Brain microvascular endothelial cell (primary cell): ENCODE data around the gene CADPS.

Source experiments
- DNase-seq: peaks from one replicate; pipeline ENCODE4 v3.0.0-alpha.2; 2020
- H3K27ac ChIP-seq: fragments of 250-450 bp; sonication (Bioruptor Pico); 2 replicates; pipeline ENCODE4 v1.5.1; 2020; ENCODE audit warnings: mild to moderate bottlenecking, moderate library complexity
- H3K27me3 ChIP-seq: fragments of 250-450 bp; sonication (Bioruptor Pico); replicated peaks from 2 replicates; pipeline ENCODE4 v1.5.1; 2020; ENCODE audit warnings: mild to moderate bottlenecking
- H3K36me3 ChIP-seq: fragments of 250-450 bp; sonication (Bioruptor Pico); replicated peaks from 2 replicates; pipeline ENCODE4 v1.5.1; 2020; ENCODE audit warnings: mild to moderate bottlenecking
- H3K4me3 ChIP-seq: 2 replicates; pipeline ENCODE4 v1.5.1; 2011; ENCODE audit warnings: low read depth, mild to moderate bottlenecking, control low read depth, low read length, moderate library complexity
- CTCF ChIP-seq: IDR thresholded peaks from 2 replicates; pipeline ENCODE4 v1.5.1; 2011; ENCODE audit warnings: low read depth, mild to moderate bottlenecking, moderate library complexity, low read length, control low read depth, inconsistent platforms; ENCODE audit errors: missing control alignments
- in situ Hi-C: cut with HindIII; loops from 2 replicates; pipeline ENCODE4 v1.10.0; 2017; ENCODE audit warnings: low sequenced_read_pairs, low pct_ligation_motif_present

The CADPS gene

GRCh38 chr3:62795978-62796657 is 79.1 kb downstream of the CADPS start:
- H3K27ac ChIP-seq = no peak overlapping the region
- DNase-seq = no peak
- in situ Hi-C loops = no loop called here

GRCh38 chr3:62793946-62794345 is 81.3 kb downstream of the CADPS start:
- no peak overlapping the region for H3K4me3 ChIP-seq
- no peak for TF ChIP-seq CTCF
- H3K36me3 ChIP-seq = no peaks in the 10 kb centered on the region
- H3K27me3 ChIP-seq = no peaks in the 10 kb centered on the region
- no peak overlapping the region for H3K27ac ChIP-seq
- no peak for DNase-seq
- in situ Hi-C loops = no loop called here

More at GRCh38 chr3:62795978-62796657, 79.1 kb downstream of the CADPS start:
- Histone ChIP-seq H3K36me3 (no peaks in the 10 kb centered on the region), H3K4me3 (no peak overlapping the region), H3K27me3 (no peaks in the 10 kb centered on the region)
- TF ChIP-seq CTCF = no peak

- Histone ChIP-seq H3K4me3 (no peak overlapping the region), H3K36me3 (no peaks in the 10 kb centered on the region), H3K27me3 (no peaks in the 10 kb centered on the region), H3K27ac (no peak overlapping the region)
- no peak for DNase-seq
- in situ Hi-C loops = no loop called here
- TF ChIP-seq CTCF = no peak
Measured at GRCh38 chr3:62785384-62785783, 89.8 kb downstream of the CADPS start.

- in situ Hi-C loops = no loop called here
Measured at GRCh38 chr3:62781121-62781520, 94.1 kb downstream of the CADPS start.

GRCh38 chr3:62777674-62778073 is 97.5 kb downstream of the CADPS start:
- TF ChIP-seq CTCF = no peak
- Histone ChIP-seq H3K36me3 (no peaks in the 10 kb centered on the region), H3K4me3 (no peak overlapping the region), H3K27me3 (no peaks in the 10 kb centered on the region), H3K27ac (no peak overlapping the region)
- in situ Hi-C loops = no loop called here
- DNase-seq = no peak

More at GRCh38 chr3:62781121-62781520, 94.1 kb downstream of the CADPS start:
- Histone ChIP-seq H3K36me3 (no peaks in the 10 kb centered on the region), H3K27me3 (no peaks in the 10 kb centered on the region), H3K27ac (no peak overlapping the region), H3K4me3 (no peak overlapping the region)
- TF ChIP-seq CTCF = no peak
- no peak for DNase-seq

GRCh38 chr3:62777130-62777529 is 98.1 kb downstream of the CADPS start:
- no peak overlapping the region for H3K27ac ChIP-seq
- in situ Hi-C loops = no loop called here
- H3K4me3 ChIP-seq = no peak overlapping the region
- no peaks in the 10 kb centered on the region for H3K27me3 ChIP-seq
- no peak for DNase-seq
- TF ChIP-seq CTCF = no peak
- H3K36me3 ChIP-seq = no peaks in the 10 kb centered on the region
